Measurements from ENCODE around the gene ATAT1.

ATAT1 gene

GRCh38 chr6:30686908-30687658 is 60.4 kb downstream of the ATAT1 start:
- H3K36me3 ChIP-seq (ENCODE audit: low read length): no peaks in the 10 kb centered on the region
- peaks cover 51% of the 10 kb centered on the region for H3K79me2 ChIP-seq (ENCODE audit: insufficient read depth, low read length)
- TF ChIP-seq CTCF (IDR thresholded peaks at IDR 0.05; ENCODE audit: insufficient read depth, low read length, poor library complexity, severe bottlenecking) (no peak), EZH2phosphoT487 (conservative IDR thresholded peaks at IDR 0.05; ENCODE audit: low read length) (no peak)
- H3K9me3 ChIP-seq (ENCODE audit: insufficient read depth, low read length): no peaks in the 10 kb centered on the region
- H3K4me3 ChIP-seq (ENCODE audit: insufficient read depth, low read length, poor library complexity, severe bottlenecking): peak overlapping the region; percentile 91
- peak overlapping the region; percentile 82 for H3K9ac ChIP-seq (ENCODE audit: low read length)
- H2AFZ ChIP-seq (ENCODE audit: low read depth, low read length, severe bottlenecking): peak overlapping the region; percentile 49
- peak overlapping the region; percentile 92 for H3K4me2 ChIP-seq (ENCODE audit: low read depth, low read length, poor library complexity, severe bottlenecking)
- no peaks in the 10 kb centered on the region for H3K9me2 ChIP-seq (replicated peaks; ENCODE audit: insufficient read depth, low read length)
- peaks cover 63% of the 10 kb centered on the region for H3F3A ChIP-seq (ENCODE audit: insufficient read depth)
- H3K27ac ChIP-seq (ENCODE audit: low read depth, low read length): peak overlapping the region; percentile 94
- H4K20me1 ChIP-seq (ENCODE audit: low read depth, low read length): no peaks in the 10 kb centered on the region
- no peaks in the 10 kb centered on the region for H3K27me3 ChIP-seq (ENCODE audit: low read length)

- H2AFZ ChIP-seq (ENCODE audit: low read depth, low read length, severe bottlenecking): no peak overlapping the region
- H3F3A ChIP-seq (ENCODE audit: insufficient read depth): peaks cover 62% of the 10 kb centered on the region
- peaks cover 43% of the 10 kb centered on the region for H3K79me2 ChIP-seq (ENCODE audit: insufficient read depth, low read length)
Observed at GRCh38 chr6:30687659-30688431, 61.2 kb downstream of the ATAT1 start.

GRCh38 chr6:30688569-30688968 is 61.9 kb downstream of the ATAT1 start:
- H3K9me2 ChIP-seq (replicated peaks; ENCODE audit: insufficient read depth, low read length): no peaks in the 10 kb centered on the region
- no peaks in the 10 kb centered on the region for H3K9me3 ChIP-seq (ENCODE audit: insufficient read depth, low read length)
- H3K9ac ChIP-seq (ENCODE audit: low read length): peak overlapping the region; percentile 82
- no peaks in the 10 kb centered on the region for H3K36me3 ChIP-seq (ENCODE audit: low read length)
- no peaks in the 10 kb centered on the region for H3K27me3 ChIP-seq (ENCODE audit: low read length)
- TF ChIP-seq CTCF (IDR thresholded peaks at IDR 0.05; ENCODE audit: insufficient read depth, low read length, poor library complexity, severe bottlenecking) (peak; percentile 38), EZH2phosphoT487 (conservative IDR thresholded peaks at IDR 0.05; ENCODE audit: low read length) (no peak)
- peak overlapping the region; percentile 94 for H3K27ac ChIP-seq (ENCODE audit: low read depth, low read length)
- no peak overlapping the region for H3K4me3 ChIP-seq (ENCODE audit: insufficient read depth, low read length, poor library complexity, severe bottlenecking)
- peak overlapping the region; percentile 92 for H3K4me2 ChIP-seq (ENCODE audit: low read depth, low read length, poor library complexity, severe bottlenecking)
- H3K79me2 ChIP-seq (ENCODE audit: insufficient read depth, low read length): peaks cover 36% of the 10 kb centered on the region
- peaks cover 55% of the 10 kb centered on the region for H3F3A ChIP-seq (ENCODE audit: insufficient read depth)
- H4K20me1 ChIP-seq (ENCODE audit: low read depth, low read length): no peaks in the 10 kb centered on the region
- no peak overlapping the region for H2AFZ ChIP-seq (ENCODE audit: low read depth, low read length, severe bottlenecking)

More at GRCh38 chr6:30687659-30688431, 61.2 kb downstream of the ATAT1 start:
- Histone ChIP-seq H3K9ac (ENCODE audit: low read length) (peak overlapping the region; percentile 82), H3K36me3 (ENCODE audit: low read length) (no peaks in the 10 kb centered on the region), H3K4me2 (ENCODE audit: low read depth, low read length, poor library complexity, severe bottlenecking) (peak overlapping the region; percentile 92), H3K27ac (ENCODE audit: low read depth, low read length) (peak overlapping the region; percentile 94), H3K9me3 (ENCODE audit: insufficient read depth, low read length) (no peaks in the 10 kb centered on the region), H3K4me3 (ENCODE audit: insufficient read depth, low read length, poor library complexity, severe bottlenecking) (peak overlapping the region; percentile 91), H3K27me3 (ENCODE audit: low read length) (no peaks in the 10 kb centered on the region), H3K9me2 (replicated peaks; ENCODE audit: insufficient read depth, low read length) (no peaks in the 10 kb centered on the region), H4K20me1 (ENCODE audit: low read depth, low read length) (no peaks in the 10 kb centered on the region)
- no peak for TF ChIP-seq CTCF (IDR thresholded peaks at IDR 0.05; ENCODE audit: insufficient read depth, low read length, poor library complexity, severe bottlenecking)
- TF ChIP-seq EZH2phosphoT487 (conservative IDR thresholded peaks at IDR 0.05; ENCODE audit: low read length): no peak

All from SU-DHL-6 (cell line).